Transverse colon (tissue), 4 donors: ENCODE results near the gene PSMB9.
A peak's percentile ranks its signal among the peaks of the same experiment; 100 is the strongest.

Experiments used
- EP300 ChIP-seq: sonication (generic); formaldehyde crosslinking; IDR thresholded peaks from one replicate; pipeline ENCODE4 v1.6.1; 2017; ENCODE audit warnings: antibody characterized with exemption, low read depth
- POLR2A ChIP-seq: fragments of 450-650 bp; IDR thresholded peaks from one replicate; pipeline ENCODE4 v1.6.1; 2016; ENCODE audit warnings: antibody characterized with exemption, mild to moderate bottlenecking, moderate library complexity
- POLR2AphosphoS5 ChIP-seq, 3 donors: sonication (generic); formaldehyde crosslinking; IDR thresholded peaks; one replicate each; pipeline ENCODE4 v1.6.1; 2016; ENCODE audit warnings: antibody characterized with exemption in 3 of 3
- TF ChIP-seq, protein P1 (sequence below), 5 experiments: fragments of 200-600 bp in 3 of 5; fragments of 450-650 bp in 2 of 5; sonication (generic) in 3 of 5; IDR thresholded peaks; 1 replicate in 2 of 5; 2 replicates in 3 of 5; pipeline ENCODE4 v1.5.1; 2016 to 2017; ENCODE audit warnings: antibody characterized with exemption in 5 of 5, inconsistent platforms in 3 of 5, mild to moderate bottlenecking in 2 of 5, moderate library complexity in 1 of 5

GRCh38 chr6:32825966-32826365 lies 28.0 kb upstream of the PSMB9 start:
- TF ChIP-seq POLR2A (no peak), EP300 (no peak), POLR2AphosphoS5 (IDR thresholded peaks at IDR 0.05) (no peak)
- TF ChIP-seq, protein P1, sequence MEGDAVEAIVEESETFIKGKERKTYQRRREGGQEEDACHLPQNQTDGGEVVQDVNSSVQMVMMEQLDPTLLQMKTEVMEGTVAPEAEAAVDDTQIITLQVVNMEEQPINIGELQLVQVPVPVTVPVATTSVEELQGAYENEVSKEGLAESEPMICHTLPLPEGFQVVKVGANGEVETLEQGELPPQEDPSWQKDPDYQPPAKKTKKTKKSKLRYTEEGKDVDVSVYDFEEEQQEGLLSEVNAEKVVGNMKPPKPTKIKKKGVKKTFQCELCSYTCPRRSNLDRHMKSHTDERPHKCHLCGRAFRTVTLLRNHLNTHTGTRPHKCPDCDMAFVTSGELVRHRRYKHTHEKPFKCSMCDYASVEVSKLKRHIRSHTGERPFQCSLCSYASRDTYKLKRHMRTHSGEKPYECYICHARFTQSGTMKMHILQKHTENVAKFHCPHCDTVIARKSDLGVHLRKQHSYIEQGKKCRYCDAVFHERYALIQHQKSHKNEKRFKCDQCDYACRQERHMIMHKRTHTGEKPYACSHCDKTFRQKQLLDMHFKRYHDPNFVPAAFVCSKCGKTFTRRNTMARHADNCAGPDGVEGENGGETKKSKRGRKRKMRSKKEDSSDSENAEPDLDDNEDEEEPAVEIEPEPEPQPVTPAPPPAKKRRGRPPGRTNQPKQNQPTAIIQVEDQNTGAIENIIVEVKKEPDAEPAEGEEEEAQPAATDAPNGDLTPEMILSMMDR (IDR thresholded peaks at IDR 0.05) = peak; percentile 21 to 49 (median 36)
